ENCODE measurements around the gene COL25A1. TPM values are rescaled to one million over a fixed set of nuclear protein-coding genes. Genes with fewer than 3 reads are reported as not detected.

COL25A1 gene
- total RNA-seq, 4 donors from 2014 or later = 7.1 to 21.3 (median 12.6) TPM

GRCh38 chr4:109134921-109135320 lies 167.5 kb downstream of the COL25A1 start:
- no peak for DNase-seq (ENCODE audit: low spot score)
- TF ChIP-seq, protein P1, sequence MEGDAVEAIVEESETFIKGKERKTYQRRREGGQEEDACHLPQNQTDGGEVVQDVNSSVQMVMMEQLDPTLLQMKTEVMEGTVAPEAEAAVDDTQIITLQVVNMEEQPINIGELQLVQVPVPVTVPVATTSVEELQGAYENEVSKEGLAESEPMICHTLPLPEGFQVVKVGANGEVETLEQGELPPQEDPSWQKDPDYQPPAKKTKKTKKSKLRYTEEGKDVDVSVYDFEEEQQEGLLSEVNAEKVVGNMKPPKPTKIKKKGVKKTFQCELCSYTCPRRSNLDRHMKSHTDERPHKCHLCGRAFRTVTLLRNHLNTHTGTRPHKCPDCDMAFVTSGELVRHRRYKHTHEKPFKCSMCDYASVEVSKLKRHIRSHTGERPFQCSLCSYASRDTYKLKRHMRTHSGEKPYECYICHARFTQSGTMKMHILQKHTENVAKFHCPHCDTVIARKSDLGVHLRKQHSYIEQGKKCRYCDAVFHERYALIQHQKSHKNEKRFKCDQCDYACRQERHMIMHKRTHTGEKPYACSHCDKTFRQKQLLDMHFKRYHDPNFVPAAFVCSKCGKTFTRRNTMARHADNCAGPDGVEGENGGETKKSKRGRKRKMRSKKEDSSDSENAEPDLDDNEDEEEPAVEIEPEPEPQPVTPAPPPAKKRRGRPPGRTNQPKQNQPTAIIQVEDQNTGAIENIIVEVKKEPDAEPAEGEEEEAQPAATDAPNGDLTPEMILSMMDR (IDR thresholded peaks at IDR 0.05) = no peak

GRCh38 chr4:109134268-109134667 lies 168.2 kb downstream of the COL25A1 start:
- DNase-seq (ENCODE audit: low spot score) (no peak), ATAC-seq (ENCODE audit: low FRiP score) (no peak)
- TF ChIP-seq, protein P1 (IDR thresholded peaks at IDR 0.05) = no peak

More at GRCh38 chr4:109134921-109135320, 167.5 kb downstream of the COL25A1 start:
- no peak for ATAC-seq (ENCODE audit: low FRiP score)

GRCh38 chr4:109131559-109131958 lies 170.9 kb downstream of the COL25A1 start:
- TF ChIP-seq, protein P1 (IDR thresholded peaks at IDR 0.05) = no peak
- no peak for DNase-seq (ENCODE audit: low spot score)
- ATAC-seq (ENCODE audit: low FRiP score) = no peak

DNA sequence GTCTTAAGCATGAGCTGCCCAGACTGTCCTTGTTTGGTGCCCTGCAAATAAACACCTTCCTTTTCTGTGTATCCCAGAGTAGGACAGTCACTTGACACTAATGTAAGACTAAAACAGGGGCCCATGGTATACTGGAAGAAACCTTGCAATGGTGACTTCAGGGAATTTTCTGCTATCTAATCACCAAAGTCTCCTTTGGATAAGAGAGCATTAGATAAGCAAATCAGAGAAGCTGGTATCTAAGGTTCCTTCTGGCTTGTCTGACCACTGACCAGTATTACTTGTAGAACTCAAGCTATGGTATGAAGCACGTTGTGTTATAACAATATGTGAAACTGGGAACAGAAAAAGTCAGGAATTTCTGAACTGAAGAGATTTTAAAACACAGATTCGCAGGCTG lies 173.9 kb downstream of the COL25A1 start:
- DNase-seq (ENCODE audit: low spot score) (no peak), ATAC-seq (ENCODE audit: low FRiP score) (no peak)
- TF ChIP-seq, protein P1 (IDR thresholded peaks at IDR 0.05) = no peak

GRCh38 chr4:109127866-109128265 lies 174.6 kb downstream of the COL25A1 start:
- ATAC-seq (ENCODE audit: low FRiP score) (no peak), DNase-seq (ENCODE audit: low spot score) (no peak)
- TF ChIP-seq, protein P1 (IDR thresholded peaks at IDR 0.05) = no peak

GRCh38 chr4:109126856-109127255 lies 175.6 kb downstream of the COL25A1 start:
- TF ChIP-seq, protein P1 (IDR thresholded peaks at IDR 0.05) = no peak
- no peak for ATAC-seq (ENCODE audit: low FRiP score)
- no peak for DNase-seq (ENCODE audit: low spot score)

DNA sequence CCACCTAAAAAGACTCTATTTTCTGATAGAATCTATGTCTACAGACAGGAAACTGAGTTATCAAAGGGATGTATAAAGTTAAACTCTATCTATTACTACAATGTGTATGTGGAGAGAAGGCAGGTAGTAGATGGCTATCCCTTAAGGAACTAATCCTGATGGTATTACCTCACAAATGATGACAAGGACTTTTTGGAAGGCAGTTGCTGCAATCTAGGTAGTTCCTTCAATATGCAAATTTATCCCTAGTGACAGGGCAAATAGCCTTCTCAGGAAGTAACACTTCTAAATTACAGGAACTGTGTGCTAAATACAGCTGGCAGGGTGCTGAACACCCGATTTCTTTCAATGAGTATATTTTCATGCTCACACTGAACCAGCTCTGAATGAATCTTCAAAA lies 177.4 kb downstream of the COL25A1 start:
- no peak for ATAC-seq (ENCODE audit: low FRiP score)
- DNase-seq (ENCODE audit: low spot score) = no peak
- TF ChIP-seq, protein P1 (IDR thresholded peaks at IDR 0.05) = no peak
